G401 (cell line): ENCODE measurements around the gene TLX2. TPM values are rescaled to one million over a fixed set of nuclear protein-coding genes. Genes with fewer than 3 reads are reported as not detected.

Experiments
- DNase-seq: peaks from one replicate; pipeline ENCODE4 v3.0.0-alpha.2; 2015; ENCODE audit warnings: low spot score
- in situ Hi-C: cut with HindIII; loops from 2 replicates; pipeline ENCODE4 v1.10.0; 2016; ENCODE audit warnings: low sequenced_read_pairs, mixed read lengths
- total RNA-seq: library from RNA; depleted of rRNA; stranded (reverse); fragments of >200 nt; shearing (Covaris generic); gene quantifications from 2 replicates; pipeline ENCODE4 v1.2.3, GENCODE V29; 2014

TLX2 gene
- total RNA-seq, 1 experiment from 2014 or later: not detected

DNA sequence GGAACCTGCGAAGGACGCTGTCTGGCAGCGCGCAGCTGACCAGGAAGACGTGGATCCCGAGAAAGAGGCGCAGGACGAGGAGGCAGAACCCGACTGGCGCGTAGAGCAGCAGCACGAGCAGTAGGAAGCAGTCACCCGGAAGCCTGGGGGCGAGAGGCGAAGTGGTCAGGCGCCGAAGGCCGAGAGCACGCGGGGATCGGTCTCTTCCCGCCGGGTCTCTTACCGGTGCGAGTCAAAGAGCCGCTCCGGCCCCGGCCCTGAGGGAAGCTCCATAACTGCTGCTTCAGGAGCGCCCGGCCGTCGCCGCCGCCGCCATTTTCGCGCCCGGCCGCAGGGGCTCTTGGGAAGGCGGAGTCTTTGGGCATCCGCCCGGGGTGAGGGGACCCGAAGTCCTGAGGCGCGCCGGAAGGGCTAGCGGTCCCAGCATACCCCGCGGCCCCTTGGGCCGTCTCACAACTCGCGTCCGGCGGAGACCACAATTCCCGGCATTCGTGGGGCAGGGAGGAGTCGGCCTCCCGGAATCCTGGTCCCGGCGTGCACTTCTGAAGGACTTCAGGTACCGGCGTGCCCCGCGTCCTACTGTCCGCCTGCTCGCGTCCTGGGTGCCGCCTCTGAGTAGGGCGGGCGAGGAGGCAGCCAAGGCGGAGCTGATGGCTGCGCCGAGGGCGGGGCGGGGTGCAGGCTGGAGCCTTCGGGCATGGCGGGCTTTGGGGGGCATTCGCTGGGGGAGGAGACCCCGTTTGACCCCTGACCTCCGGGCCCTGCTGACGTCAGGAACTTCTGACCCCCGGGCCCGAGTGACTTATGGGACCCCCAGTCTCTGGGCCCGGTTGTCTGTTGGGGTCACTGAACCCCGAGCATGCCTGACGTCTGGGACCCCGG is 15.3 kb downstream of the TLX2 start, which contains the start of the genes AUP1 and HTRA2:
TSS of gene AUP1 (minus strand) at position 350 of the 882 bp plus-strand sequence. CDS start at position 273, 77 bp downstream.
TSS of gene HTRA2 (plus strand) at position 577 of the 882 bp plus-strand sequence. CDS start at position 651, 74 bp downstream.
- DNase-seq: peak; percentile 99
- in situ Hi-C loops: no loop called here

DNA sequence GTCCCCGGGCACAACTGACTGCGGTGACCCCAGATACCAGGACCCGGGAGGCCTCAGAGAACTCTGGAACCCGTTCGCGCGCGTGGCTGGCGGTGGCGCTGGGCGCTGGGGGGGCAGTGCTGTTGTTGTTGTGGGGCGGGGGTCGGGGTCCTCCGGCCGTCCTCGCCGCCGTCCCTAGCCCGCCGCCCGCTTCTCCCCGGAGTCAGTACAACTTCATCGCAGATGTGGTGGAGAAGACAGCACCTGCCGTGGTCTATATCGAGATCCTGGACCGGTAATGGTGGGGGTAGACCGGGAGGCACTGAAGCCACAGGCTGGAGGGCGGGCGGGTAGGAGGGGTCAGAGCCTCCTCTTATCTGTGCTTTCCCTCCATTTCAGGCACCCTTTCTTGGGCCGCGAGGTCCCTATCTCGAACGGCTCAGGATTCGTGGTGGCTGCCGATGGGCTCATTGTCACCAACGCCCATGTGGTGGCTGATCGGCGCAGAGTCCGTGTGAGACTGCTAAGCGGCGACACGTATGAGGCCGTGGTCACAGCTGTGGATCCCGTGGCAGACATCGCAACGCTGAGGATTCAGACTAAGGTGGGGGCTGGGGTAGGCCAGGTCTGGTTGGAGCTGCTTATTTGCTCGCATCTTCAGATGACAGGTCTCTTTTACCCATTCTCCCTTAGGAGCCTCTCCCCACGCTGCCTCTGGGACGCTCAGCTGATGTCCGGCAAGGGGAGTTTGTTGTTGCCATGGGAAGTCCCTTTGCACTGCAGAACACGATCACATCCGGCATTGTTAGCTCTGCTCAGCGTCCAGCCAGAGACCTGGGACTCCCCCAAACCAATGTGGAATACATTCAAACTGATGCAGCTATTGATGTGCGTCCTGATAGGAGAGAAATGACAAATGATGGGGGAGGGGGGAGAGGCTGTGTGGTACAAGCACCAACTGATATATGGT is 16.3 kb downstream of the TLX2 start:
- DNase-seq: peak; percentile 32
- in situ Hi-C loops: no loop called here

DNA sequence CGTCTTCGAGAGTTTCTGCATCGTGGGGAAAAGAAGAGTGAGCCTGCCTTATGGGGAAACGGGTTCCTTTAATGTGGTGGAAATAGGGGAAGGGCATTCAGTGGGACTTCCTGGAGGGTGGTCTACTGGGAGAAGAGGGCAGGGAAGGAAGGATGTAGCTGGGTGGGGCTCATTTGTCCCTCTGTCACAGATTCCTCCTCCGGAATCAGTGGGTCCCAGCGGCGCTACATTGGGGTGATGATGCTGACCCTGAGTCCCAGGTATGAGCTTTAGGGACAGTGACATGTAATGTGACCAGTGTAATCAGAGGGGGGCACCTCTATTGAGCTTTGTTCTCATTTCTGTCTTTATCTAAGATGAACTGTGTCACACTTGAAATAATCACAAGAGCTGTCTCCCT is 17.4 kb downstream of the TLX2 start:
- no peak for DNase-seq
- in situ Hi-C loops: no loop called here

DNA sequence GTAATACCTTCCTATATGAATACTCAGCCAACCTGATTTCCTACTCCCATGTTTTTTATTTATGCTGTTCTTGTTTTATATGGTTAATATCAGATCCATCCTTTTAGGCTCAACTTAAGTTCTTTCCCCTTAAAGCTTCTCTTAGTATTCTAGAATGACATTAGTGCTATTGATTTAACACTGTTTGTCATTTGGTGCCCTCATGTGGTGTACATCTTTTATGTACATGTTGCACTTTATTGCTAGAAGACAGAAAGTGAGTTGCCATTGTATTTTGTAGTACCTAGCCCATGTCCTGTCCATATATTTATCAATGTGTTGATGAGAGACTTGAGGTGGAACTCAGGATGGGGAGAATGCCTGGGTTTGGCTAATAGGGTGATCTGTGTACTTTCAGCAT is 18.0 kb downstream of the TLX2 start:
- in situ Hi-C loops: no loop called here
- peak; percentile 38 for DNase-seq

DNA sequence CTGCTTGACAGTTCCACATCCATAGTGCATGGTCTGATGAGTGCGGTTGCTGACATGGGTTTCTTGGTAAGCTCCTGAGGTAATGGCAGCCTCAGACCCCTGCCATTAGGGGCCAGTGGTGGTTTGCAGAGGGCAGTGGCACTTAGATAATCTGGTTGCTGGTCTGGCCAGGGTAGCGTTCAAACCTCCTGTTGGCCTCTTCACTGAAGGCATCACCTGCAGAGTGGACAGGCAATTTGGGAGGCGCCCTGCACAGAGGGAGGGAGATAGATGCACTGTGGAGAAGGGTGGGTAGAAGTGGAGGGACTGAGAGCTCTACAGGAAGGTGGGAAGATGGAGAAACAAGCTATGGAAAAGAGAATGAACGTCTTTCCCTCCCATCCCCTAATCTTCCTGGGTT is 19.2 kb downstream of the TLX2 start:
- no peak for DNase-seq
- in situ Hi-C loops: no loop called here

DNA sequence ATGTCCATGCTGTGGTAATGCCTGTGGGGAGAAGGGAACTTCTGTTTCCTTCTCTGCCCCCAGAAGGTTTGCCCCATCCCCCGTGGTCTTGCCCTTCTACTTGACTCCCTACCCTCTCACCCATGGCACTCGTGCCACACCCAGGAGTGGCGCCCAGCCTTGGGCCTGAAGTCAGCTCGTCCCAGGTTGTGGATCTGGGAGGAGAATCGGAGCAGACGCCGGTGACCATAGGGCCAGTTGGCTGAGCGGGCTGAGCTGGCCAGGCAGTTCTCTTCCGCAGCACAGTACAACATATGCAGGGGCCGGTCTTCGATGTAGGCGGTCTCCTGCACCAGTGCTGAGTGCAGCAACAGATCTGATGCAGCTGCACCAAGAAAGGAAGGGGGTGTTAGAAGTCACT is 20.2 kb downstream of the TLX2 start:
- in situ Hi-C loops: no loop called here
- DNase-seq: no peak

DNA sequence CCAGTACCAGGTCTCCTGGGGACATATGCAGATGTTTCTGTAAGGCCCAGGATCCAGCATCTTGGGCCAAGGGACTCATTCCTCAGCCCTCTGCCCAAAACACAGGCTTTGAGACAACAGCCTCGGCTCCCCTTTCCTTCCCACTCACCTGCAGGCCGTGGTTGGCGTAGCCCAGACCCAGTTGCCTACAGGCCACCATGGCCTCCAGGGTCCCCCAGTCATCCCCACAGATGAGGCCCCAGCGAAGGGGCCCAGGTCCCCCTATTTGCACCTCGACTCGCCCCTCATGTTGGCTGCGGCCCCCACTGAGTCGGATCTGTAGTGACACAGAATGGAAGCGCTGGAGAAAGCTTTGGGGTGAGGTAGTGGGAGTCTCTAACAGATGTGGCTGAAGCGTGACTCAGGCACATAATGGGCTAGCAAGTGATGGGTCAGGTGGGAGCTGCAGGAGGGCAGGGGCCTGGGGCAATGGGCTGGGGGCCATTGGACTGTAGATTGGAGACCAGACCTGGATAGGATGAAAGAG is 21.3 kb downstream of the TLX2 start:
- in situ Hi-C loops: no loop called here
- DNase-seq: no peak

DNA sequence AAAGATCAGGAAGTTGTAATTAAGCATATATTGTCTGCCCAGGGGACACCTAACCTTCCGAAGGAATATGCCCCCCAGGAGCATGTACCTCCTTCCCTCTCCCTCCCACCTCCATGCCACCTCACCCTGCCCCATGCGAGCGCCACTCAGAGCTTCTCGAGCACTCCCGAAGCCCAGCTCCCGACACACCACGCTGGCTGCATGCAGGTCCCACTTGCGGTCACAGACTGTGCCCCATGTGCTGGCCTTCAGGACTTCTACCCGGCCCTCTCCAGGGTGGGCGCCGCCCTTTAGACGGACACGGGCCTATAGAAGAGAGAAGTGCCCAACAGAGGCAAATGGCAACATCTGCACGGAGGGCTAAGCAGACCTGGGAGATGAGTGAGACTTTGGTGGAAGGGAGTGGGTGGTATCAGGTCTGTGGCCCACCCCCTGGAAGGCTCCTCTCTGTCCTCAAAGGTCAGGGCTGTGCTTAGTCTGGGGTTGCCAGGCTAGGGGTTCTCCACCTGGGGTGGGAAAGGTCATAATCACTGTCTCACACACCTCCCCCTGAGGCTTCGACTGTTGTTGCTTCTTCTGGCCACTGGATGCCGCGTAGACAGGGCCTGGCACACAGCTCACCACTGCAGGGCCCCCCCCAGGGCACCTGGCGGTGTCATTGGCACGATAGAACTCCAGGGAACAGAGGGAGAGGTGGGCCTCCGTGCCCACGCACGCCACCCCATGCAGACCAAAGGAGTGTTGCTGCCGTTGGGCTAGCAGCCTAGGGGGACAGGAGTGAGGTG is 22.1 kb downstream of the TLX2 start:
- in situ Hi-C loops: no loop called here
- no peak for DNase-seq

DNA sequence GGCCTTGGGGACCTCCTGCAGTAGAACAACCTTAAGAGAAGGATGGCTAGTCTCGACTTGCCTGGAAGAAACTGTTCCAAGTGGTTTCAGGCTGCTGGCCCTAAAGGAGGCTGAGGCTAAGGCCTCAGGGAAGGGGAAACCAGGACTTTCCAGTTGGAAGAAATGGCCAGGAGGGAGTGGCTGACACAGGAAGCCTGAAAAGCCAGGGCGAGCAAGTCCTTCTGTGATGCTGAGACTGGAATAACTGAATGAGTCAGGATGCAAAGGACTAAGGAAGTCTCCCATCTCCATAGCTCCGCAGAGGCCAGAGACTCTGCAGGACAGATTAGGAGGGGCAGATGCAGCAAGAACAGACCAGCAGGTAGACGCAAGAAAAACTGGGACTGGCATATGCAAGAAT is 22.9 kb downstream of the TLX2 start:
- no peak for DNase-seq
- in situ Hi-C loops: no loop called here

DNA sequence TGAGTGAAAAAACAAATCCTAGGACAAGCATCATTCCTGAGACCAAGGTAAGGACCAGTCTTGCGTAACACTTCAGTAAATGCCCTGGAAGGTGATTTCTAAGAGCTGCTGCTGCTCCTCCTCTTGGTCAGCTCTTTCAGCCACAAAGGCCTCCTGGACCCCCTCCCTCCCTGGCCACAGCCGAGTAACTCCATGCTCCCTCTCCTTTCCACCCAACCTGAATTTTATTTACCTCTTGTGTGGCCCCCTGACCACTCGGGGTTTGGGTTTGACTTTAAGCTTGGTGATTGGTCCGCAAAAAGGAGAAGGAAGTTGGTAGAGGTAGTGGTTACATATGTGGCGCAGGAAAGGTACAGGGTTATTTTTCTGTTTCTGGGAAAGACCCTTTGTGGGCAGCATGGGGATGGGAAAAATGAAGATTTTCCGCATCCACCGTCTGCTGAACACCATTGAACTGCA is 24.7 kb downstream of the TLX2 start:
- no peak for DNase-seq
- in situ Hi-C loops: no loop called here

DNA sequence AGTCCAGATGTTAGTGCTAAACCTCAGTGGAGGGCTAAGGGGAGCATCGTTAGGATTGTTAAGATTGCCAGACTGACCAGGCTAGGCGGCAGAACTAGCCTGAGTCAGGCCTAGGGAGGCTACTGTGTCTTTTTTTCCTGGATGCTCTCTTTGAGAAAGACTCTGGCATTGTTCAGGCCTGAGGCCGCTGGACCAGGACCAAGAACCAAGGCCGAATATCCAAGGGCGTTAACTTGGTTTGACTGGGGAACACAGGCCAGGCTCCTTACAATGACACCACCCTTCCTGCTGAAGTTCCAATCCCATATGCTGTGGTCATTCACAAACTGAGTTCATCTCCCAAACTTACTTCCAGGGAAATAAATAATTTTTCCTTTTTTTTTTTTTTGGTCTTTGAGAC is 26.0 kb downstream of the TLX2 start:
- no peak for DNase-seq
- in situ Hi-C loops: no loop called here

DNA sequence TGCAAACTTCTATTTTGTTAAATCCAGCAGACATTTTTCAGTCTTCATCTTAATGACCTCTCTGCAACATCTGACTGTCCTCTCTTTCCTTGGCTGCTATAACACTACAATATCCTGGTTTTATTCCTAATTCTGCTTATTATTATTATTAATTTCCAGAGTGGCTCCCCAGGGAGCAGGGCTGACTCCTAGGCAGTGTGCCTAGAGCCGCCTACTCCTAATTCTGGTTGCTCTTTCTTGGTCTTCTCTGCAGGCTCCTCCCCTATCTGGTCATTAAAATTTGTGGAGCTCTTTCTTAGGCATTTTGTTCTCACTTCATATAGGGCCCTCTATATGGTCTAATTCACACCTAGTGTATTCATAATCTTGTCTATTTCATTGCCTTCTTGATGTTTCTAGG is 28.7 kb downstream of the TLX2 start:
- DNase-seq: no peak
- in situ Hi-C loops: no loop called here

DNA sequence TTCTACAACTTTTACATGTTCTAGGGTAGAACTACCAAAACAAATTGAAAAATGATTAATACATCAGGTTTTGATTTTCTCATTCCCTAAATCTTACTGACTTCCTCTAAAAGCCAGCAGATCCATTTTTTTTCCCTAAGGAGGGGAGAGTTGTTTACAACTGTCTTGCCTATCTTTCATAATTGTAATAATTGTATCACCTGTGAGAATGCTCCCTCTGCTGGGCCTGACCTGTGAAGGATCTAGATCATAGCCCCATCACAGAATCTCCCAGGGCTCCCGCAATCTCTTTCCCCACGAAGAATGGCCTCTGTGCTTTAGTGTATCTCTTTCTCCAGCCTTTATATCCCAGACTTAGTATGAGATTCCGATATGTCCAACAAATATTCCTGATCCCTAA is 30.4 kb downstream of the TLX2 start:
- no peak for DNase-seq
- in situ Hi-C loops: no loop called here

DNA sequence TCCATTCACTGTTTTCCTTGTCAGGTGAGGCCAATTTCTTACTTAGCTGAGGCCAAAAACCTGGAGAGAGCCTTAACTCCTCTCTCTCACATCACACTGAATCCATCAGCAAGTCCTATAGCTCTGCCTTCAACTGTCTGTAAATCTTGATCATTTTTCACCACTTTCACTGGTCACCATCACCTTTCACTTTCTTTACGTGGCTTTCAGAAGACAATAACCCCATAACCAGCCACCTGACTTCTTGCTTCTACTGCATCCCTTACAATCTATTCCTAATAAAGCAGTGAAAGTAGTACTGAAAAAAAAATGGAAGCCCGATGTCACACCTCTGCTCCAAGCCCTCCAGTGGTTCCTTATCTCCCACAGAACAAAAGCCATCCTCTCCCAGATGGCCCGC is 31.8 kb downstream of the TLX2 start:
- no peak for DNase-seq
- in situ Hi-C loops: no loop called here

DNA sequence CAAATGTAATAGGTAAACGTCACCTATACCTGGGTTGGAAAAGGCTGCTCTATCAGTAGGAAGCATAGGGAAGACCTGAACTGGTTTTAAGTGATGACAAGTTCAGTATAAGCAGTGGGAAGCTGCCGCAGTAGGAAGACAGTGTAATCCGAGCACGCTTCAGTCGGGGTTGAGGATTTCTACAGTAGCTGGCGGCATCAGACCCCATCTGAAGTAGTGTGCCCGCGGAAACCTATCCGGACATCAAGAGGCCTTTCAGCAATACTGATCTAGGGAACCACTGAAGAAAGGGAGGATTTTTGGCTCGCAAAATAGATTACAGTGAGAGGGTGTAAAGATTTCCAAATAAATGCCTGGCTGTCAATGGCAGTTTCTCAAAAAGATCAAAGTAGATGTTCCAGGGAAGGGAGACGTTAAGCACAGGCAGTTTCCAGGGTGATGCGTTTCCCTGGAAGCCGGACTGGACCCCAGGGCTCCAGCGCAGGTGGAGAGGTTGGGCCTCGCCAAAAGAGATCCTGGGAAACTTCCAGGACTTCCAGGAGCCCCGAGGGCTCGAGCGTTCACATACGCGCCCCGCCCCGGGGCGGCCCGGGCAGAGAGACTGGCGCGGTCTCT is 34.1 kb downstream of the TLX2 start:
- in situ Hi-C loops: no loop called here
- DNase-seq: peak; percentile 27

DNA sequence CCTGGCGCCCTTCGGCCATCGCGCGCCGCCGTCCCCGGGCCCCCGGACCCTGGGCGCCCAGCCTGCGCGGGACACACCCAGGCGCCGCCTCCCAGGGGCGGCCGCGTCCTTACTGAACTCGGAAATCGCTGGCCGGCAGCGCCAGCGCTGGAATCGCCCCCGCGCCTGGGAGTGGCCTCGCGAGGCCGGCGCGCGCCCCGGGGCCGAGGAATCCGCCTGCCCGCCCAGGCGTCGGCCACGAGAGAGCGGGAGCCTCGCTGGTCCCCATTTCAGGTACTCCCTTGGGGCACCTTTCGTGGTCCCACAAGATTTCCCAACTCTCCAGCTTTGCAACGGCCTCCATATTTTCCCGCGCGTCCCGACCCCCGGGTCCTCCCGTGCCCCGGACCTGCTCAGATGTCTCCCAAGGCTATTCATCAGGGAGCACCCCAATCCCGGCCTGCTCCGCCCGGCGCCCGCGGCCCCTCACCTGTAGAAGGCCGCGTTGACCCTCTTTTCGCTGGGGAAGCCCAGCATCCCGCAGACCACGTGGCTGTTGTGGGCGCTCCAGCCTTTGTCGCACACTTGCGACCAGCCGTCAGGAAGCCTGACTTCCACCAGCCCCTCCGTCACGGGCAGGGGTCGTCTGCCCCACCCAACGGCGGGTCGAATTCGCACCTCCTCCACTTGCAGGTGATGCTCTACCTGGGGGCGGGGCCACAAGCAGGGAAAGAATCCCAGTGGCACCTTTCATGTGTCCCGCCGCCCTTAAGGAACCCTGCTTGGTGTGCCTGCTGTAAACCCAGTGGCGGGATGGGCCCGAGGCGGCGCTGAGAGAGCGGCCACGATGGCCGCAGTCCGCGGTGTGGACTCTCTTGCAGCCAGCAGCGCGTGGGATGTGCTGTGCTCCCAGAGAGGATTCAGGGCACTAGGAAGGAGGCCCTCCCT is 34.9 kb downstream of the TLX2 start:
- in situ Hi-C loops: no loop called here
- DNase-seq: peak; percentile 22

DNA sequence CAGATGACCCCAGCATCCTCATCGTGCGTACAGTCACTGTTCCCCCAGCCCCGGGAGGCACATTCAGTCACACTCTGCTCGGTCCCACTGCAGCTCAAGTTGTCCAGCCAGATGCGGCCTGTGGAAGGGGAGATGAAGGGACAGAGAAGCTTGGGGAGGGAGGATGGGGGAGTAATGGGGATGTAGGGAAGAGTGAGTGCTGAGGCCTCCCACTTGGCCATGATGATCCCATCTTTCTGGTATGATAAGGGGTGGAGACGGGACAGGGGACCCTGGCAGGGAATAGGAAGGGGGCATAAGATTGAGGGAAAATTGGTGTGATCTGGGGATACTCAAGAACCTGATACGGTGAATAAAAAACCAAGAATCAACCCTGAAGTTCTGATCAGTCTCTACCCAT is 36.0 kb downstream of the TLX2 start:
- in situ Hi-C loops: no loop called here
- no peak for DNase-seq
